SK-N-MC (cell line): ENCODE measurements around the gene AGBL1.

Experiments used
- DNase-seq: peaks from one replicate; pipeline ENCODE4 v3.0.0-alpha.2; 2011; ENCODE audit warnings: low read depth, low spot score
- H3K27ac ChIP-seq: fragments of 200-600 bp; sonication (generic); 2 replicates; pipeline ENCODE4 v1.5.1; 2016; ENCODE audit warnings: mixed run types
- H3K36me3 ChIP-seq: fragments of 200-600 bp; sonication (generic); 2 replicates; pipeline ENCODE4 v1.6.1; 2017; ENCODE audit warnings: antibody characterized with exemption, low read length, mixed read lengths; ENCODE audit not compliant: insufficient read depth
- H3K4me3 ChIP-seq: fragments of 200-600 bp; sonication (generic); 2 replicates; pipeline ENCODE4 v1.5.1; 2016
- H3K9ac ChIP-seq: fragments of 200-600 bp; sonication (generic); 2 replicates; pipeline ENCODE4 v1.8.0; 2017; ENCODE audit warnings: mixed run types, mixed read lengths; ENCODE audit not compliant: insufficient read length
- H3K9me3 ChIP-seq: fragments of 200-600 bp; sonication (generic); 2 replicates; pipeline ENCODE4 v1.6.1; 2017; ENCODE audit warnings: low read depth, mild to moderate bottlenecking, antibody characterized with exemption, low read length, moderate library complexity, mixed read lengths
- EZH2 ChIP-seq: fragments of 200-600 bp; sonication (generic); IDR thresholded peaks from one replicate; pipeline ENCODE4 v1.6.1; 2017; ENCODE audit warnings: antibody characterized with exemption
- FOXP2 ChIP-seq: optimal IDR thresholded peaks from 2 replicates; pipeline ENCODE3; 2011; ENCODE audit warnings: mild to moderate bottlenecking, moderate library complexity; ENCODE audit not compliant: insufficient read depth; ENCODE audit errors: extremely low read length, control extremely low read depth
- POLR2AphosphoS5 ChIP-seq: IDR thresholded peaks from 2 replicates; pipeline ENCODE4 v1.6.1; 2012; ENCODE audit warnings: mild to moderate bottlenecking, low read depth, low read length, borderline replicate concordance

AGBL1 gene

DNA sequence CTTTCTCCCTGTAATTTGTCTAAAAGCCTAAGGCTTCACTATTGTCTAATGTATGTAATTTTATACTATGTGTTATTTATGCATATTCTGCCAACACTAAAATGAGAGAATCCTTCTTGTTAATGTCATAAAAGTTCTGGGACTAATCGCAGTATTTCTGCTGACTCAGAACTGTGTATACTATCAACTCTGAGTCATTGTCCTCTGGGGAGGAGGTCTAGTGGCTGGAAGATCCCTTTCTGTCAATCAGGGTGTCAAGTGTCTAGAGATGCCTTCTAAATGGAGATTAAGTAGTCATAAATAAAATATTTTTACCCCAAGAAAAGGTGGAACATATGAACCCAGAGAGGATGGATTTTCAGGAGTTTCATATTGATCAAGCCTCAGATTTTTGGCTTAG, 473.4 kb downstream of the AGBL1 start:
- H3K27ac ChIP-seq, result no peak overlapping the region
- no peak for DNase-seq
- H3K9ac ChIP-seq, result no peak overlapping the region
- TF ChIP-seq EZH2 (no peak), FOXP2 (no peak), POLR2AphosphoS5 (no peak)
- no peaks in the 10 kb centered on the region for H3K36me3 ChIP-seq
- no peak overlapping the region for H3K4me3 ChIP-seq
- H3K9me3 ChIP-seq, result no peaks in the 10 kb centered on the region

DNA sequence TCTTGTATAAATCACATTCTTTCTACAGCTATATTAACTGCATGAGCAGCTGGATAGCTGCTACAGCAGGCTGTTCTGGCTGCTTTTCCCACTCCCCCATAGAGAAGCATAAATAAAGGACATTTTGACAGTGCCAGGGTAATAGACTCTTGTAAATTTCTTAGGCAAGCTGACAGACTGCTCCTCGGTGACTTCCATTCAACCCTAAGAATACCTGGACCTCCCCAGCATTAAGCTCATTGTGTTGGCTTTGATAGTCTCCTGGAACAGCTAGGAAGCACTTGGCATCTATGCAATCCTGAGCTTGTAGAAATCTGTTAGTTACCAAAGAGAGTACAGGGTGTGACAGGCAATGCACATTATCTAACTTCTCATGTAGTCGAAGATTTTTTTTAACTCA, 475.4 kb downstream of the AGBL1 start:
- no peak for TF ChIP-seq EZH2
- no peak for TF ChIP-seq FOXP2
- TF ChIP-seq POLR2AphosphoS5, result no peak
- DNase-seq, result no peak
- Histone ChIP-seq H3K27ac (no peak overlapping the region), H3K9me3 (no peaks in the 10 kb centered on the region), H3K36me3 (no peaks in the 10 kb centered on the region), H3K4me3 (no peak overlapping the region), H3K9ac (no peak overlapping the region)

DNA sequence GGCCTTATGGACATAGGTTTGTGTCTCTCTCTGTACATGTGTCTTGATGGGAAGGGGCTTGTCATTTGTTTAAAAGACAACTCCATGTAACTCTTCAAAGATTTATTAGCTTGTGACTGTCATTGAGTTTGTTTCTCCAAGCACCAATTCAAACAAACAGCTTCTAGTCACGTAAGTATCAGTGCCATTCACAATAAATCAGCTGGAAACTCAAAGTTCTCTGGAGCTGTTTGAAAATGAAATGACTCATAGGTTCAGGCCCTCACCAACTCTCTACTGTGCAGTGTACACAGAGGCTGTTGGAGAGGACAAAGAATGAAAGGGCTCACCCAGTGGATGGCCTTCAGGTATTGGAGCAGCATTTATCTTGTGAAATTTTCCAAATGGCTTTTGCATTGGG, 476.3 kb downstream of the AGBL1 start:
- no peak overlapping the region for H3K27ac ChIP-seq
- H3K36me3 ChIP-seq, result no peaks in the 10 kb centered on the region
- no peaks in the 10 kb centered on the region for H3K9me3 ChIP-seq
- H3K9ac ChIP-seq, result no peak overlapping the region
- TF ChIP-seq EZH2, result no peak
- no peak for TF ChIP-seq FOXP2
- no peak for TF ChIP-seq POLR2AphosphoS5
- H3K4me3 ChIP-seq, result no peak overlapping the region
- DNase-seq, result no peak

GRCh38 chr15:86556396-86557017, 476.8 kb downstream of the AGBL1 start:
- no peak for DNase-seq
- H3K4me3 ChIP-seq, result no peak overlapping the region
- TF ChIP-seq POLR2AphosphoS5 (no peak), FOXP2 (no peak), EZH2 (no peak)
- H3K9ac ChIP-seq, result no peak overlapping the region
- no peaks in the 10 kb centered on the region for H3K36me3 ChIP-seq
- no peak overlapping the region for H3K27ac ChIP-seq
- no peaks in the 10 kb centered on the region for H3K9me3 ChIP-seq

GRCh38 chr15:86557018-86557550, 477.4 kb downstream of the AGBL1 start:
- TF ChIP-seq FOXP2 (no peak), POLR2AphosphoS5 (no peak), EZH2 (no peak)
- DNase-seq, result no peak
- H3K36me3 ChIP-seq, result no peaks in the 10 kb centered on the region
- H3K9ac ChIP-seq, result no peak overlapping the region
- H3K27ac ChIP-seq, result no peak overlapping the region
- no peaks in the 10 kb centered on the region for H3K9me3 ChIP-seq
- H3K4me3 ChIP-seq, result no peak overlapping the region

- Histone ChIP-seq H3K9ac (no peak overlapping the region), H3K27ac (no peak overlapping the region), H3K9me3 (no peaks in the 10 kb centered on the region), H3K36me3 (no peaks in the 10 kb centered on the region), H3K4me3 (no peak overlapping the region)
- no peak for DNase-seq
- TF ChIP-seq POLR2AphosphoS5, result no peak
- TF ChIP-seq FOXP2, result no peak
- TF ChIP-seq EZH2, result no peak
Observed at GRCh38 chr15:86558252-86558651, 478.6 kb downstream of the AGBL1 start.

DNA sequence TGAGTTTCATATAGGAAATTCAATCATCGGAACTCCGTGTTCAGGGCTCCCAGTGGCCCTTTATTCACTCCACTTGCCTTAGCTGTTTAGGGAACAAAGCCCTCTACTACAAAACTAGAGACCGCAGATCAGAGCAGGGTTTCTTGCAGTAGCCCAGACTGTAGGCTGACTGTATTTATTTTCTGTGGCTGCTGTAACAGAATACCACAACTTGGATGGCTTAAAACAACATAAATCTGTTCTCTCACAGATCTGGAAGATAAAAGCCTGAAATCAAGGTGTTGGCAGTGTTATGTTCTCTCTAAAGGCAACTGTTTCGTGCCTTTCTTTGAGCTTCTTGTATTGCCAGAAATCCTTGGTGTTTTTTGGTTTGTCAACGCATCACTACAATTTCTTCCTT, 479.0 kb downstream of the AGBL1 start:
- Histone ChIP-seq H3K9me3 (no peaks in the 10 kb centered on the region), H3K36me3 (no peaks in the 10 kb centered on the region), H3K4me3 (no peak overlapping the region), H3K9ac (no peak overlapping the region), H3K27ac (no peak overlapping the region)
- TF ChIP-seq FOXP2, result no peak
- no peak for TF ChIP-seq POLR2AphosphoS5
- TF ChIP-seq EZH2, result no peak
- no peak for DNase-seq

- H3K9ac ChIP-seq, result no peak overlapping the region
- no peaks in the 10 kb centered on the region for H3K9me3 ChIP-seq
Observed at GRCh38 chr15:86568378-86568777, 488.7 kb downstream of the AGBL1 start.

GRCh38 chr15:86570738-86571137, 491.1 kb downstream of the AGBL1 start:
- TF ChIP-seq POLR2AphosphoS5, result no peak
- TF ChIP-seq EZH2, result no peak
- no peak for TF ChIP-seq FOXP2
- H3K36me3 ChIP-seq, result no peaks in the 10 kb centered on the region
- DNase-seq, result no peak
- no peak overlapping the region for H3K9ac ChIP-seq
- H3K4me3 ChIP-seq, result no peak overlapping the region
- H3K27ac ChIP-seq, result no peak overlapping the region
- no peaks in the 10 kb centered on the region for H3K9me3 ChIP-seq

More at GRCh38 chr15:86568378-86568777, 488.7 kb downstream of the AGBL1 start:
- no peak overlapping the region for H3K4me3 ChIP-seq
- DNase-seq, result no peak
- H3K36me3 ChIP-seq, result no peaks in the 10 kb centered on the region
- no peak for TF ChIP-seq EZH2
- no peak for TF ChIP-seq FOXP2
- TF ChIP-seq POLR2AphosphoS5, result no peak
- H3K27ac ChIP-seq, result no peak overlapping the region

DNA sequence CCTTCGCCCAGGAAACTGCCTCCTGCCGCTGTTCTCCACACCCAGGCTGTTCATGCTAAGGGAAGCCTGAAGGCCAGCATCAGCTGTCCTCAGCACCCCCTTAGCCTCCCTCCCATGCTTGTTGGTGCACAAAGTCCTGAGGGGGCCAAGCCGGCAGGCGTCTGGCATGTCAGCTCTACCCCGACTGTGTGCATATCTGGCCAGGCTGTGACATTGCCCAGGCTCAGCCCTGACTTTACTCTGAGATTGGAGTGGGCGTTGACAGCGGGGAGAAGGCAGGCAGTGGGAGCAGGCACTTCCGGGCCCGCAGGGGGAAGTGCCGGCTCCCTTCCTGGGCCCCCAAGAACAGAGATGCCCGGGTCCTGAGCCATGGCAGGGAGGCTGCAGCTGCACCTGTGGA, 492.2 kb downstream of the AGBL1 start:
- DNase-seq, result no peak
- Histone ChIP-seq H3K4me3 (no peak overlapping the region), H3K36me3 (no peaks in the 10 kb centered on the region), H3K9me3 (no peaks in the 10 kb centered on the region), H3K27ac (no peak overlapping the region), H3K9ac (no peak overlapping the region)
- TF ChIP-seq EZH2 (no peak), POLR2AphosphoS5 (no peak), FOXP2 (no peak)
